ENCODE results near the gene CERKL. TPM values are rescaled to one million over a fixed set of nuclear protein-coding genes. Genes with fewer than 3 reads are reported as not detected.

The CERKL gene
- total RNA-seq, 1 donor from 2014 or later, result not detected

- Mint-ChIP-seq H3K9me3 (no peaks in the 10 kb centered on the region), H3K27ac (no peak overlapping the region), H3K4me1 (ENCODE audit: low read depth) (no peaks in the 10 kb centered on the region), H3K4me3 (no peak overlapping the region), H3K36me3 (ENCODE audit: low read depth) (no peaks in the 10 kb centered on the region), H3K27me3 (ENCODE audit: insufficient read depth) (peaks cover 19% of the 10 kb centered on the region)
- intact Hi-C loops (cut with micrococcal nuclease), result no loop called here
- no peak for DNase-seq (ENCODE audit: low spot score)
Measured at GRCh38 chr2:181639686-181640085, 17.2 kb downstream of the CERKL start.

- Mint-ChIP-seq H3K36me3 (ENCODE audit: low read depth) (no peaks in the 10 kb centered on the region), H3K4me3 (no peak overlapping the region)
- intact Hi-C loops (cut with micrococcal nuclease), result no loop called here
Measured at GRCh38 chr2:181632733-181633401, 24.0 kb downstream of the CERKL start.

GRCh38 chr2:181628590-181629585, 28.0 kb downstream of the CERKL start:
- DNase-seq (ENCODE audit: low spot score), result no peak
- no peak overlapping the region for H3K27ac Mint-ChIP-seq
- H3K36me3 Mint-ChIP-seq (ENCODE audit: low read depth), result no peaks in the 10 kb centered on the region
- H3K4me3 Mint-ChIP-seq, result no peak overlapping the region
- no peaks in the 10 kb centered on the region for H3K9me3 Mint-ChIP-seq
- H3K27me3 Mint-ChIP-seq (ENCODE audit: insufficient read depth), result peaks cover 30% of the 10 kb centered on the region
- intact Hi-C loops (cut with micrococcal nuclease), result no loop called here
- no peaks in the 10 kb centered on the region for H3K4me1 Mint-ChIP-seq (ENCODE audit: low read depth)

More at GRCh38 chr2:181632733-181633401, 24.0 kb downstream of the CERKL start:
- H3K4me1 Mint-ChIP-seq (ENCODE audit: low read depth), result no peaks in the 10 kb centered on the region
- DNase-seq (ENCODE audit: low spot score), result no peak
- H3K27ac Mint-ChIP-seq, result no peak overlapping the region
- H3K27me3 Mint-ChIP-seq (ENCODE audit: insufficient read depth), result peaks cover 26% of the 10 kb centered on the region
- no peaks in the 10 kb centered on the region for H3K9me3 Mint-ChIP-seq

DNA sequence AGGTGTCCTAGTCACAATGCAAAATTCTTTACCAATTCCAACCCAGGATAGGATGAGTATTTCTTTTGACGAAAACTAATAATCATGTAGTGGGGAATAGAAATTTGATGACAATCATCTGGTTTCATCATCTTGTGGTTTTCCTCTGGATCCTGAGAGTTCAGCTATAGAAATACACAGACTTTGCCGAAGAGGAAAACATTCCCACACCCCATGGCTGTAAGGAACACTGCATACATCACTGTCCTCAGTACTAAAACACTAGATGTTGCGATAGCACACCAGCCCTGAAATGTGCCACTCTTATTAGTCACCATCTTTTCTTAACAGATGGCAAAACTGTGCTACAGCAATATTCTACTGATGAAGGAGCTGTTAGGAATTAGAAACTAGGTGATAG, 29.4 kb downstream of the CERKL start:
- H3K4me1 Mint-ChIP-seq (ENCODE audit: low read depth), result no peaks in the 10 kb centered on the region
- H3K27ac Mint-ChIP-seq, result no peak overlapping the region
- no peaks in the 10 kb centered on the region for H3K9me3 Mint-ChIP-seq
- H3K27me3 Mint-ChIP-seq (ENCODE audit: insufficient read depth), result peaks cover 31% of the 10 kb centered on the region
- intact Hi-C loops (cut with micrococcal nuclease), result no loop called here
- DNase-seq (ENCODE audit: low spot score), result no peak
- H3K4me3 Mint-ChIP-seq, result no peak overlapping the region
- no peaks in the 10 kb centered on the region for H3K36me3 Mint-ChIP-seq (ENCODE audit: low read depth)

DNA sequence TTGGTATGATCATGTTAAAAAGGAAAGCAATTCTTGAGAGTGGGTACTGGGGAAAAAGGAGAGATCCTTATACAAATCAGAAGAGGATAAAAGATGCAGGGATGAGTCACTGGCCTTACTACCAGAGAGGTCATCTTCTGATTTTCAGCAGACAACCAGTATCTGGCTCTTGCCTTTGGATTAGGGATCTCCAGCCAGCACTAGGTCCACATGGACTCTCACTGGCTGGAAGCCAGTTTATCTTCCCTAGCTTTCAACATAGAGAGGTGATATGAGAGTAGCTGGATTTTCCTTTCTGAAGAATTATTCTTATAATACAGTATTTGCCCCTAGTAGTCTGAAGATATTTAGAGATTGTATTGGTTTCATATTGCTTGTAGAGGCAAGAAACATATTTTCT, 30.2 kb downstream of the CERKL start:
- Mint-ChIP-seq H3K9me3 (no peaks in the 10 kb centered on the region), H3K36me3 (ENCODE audit: low read depth) (no peaks in the 10 kb centered on the region), H3K4me3 (no peak overlapping the region), H3K27ac (no peak overlapping the region), H3K4me1 (ENCODE audit: low read depth) (no peaks in the 10 kb centered on the region), H3K27me3 (ENCODE audit: insufficient read depth) (peaks cover 34% of the 10 kb centered on the region)
- DNase-seq (ENCODE audit: low spot score), result no peak
- intact Hi-C loops (cut with micrococcal nuclease), result no loop called here

DNA sequence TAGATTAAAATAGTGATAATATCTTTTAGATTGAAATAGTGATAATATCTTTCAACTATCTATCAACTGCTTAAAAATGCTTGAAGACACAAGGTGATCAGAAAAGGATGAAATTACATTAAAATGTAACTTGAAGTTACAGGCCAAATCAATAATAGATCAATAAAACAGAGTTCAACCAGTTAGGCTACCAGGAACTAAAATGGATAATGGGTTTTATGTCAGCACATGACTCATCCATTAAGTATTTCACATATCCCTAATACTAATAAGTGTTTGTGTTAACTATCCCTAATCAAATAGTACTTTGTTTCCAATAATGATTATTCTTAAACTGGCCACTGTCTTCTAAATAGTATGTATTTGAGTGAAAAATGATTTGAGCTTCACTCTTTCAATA, 33.7 kb downstream of the CERKL start:
- Mint-ChIP-seq H3K4me3 (no peak overlapping the region), H3K36me3 (ENCODE audit: low read depth) (no peaks in the 10 kb centered on the region), H3K27ac (no peak overlapping the region), H3K9me3 (no peaks in the 10 kb centered on the region), H3K4me1 (ENCODE audit: low read depth) (no peaks in the 10 kb centered on the region), H3K27me3 (ENCODE audit: insufficient read depth) (peaks cover 25% of the 10 kb centered on the region)
- intact Hi-C loops (cut with micrococcal nuclease), result no loop called here
- DNase-seq (ENCODE audit: low spot score), result no peak

GRCh38 chr2:181621779-181622490, 35.0 kb downstream of the CERKL start:
- Mint-ChIP-seq H3K27ac (no peak overlapping the region), H3K9me3 (no peaks in the 10 kb centered on the region), H3K27me3 (ENCODE audit: insufficient read depth) (peaks cover 17% of the 10 kb centered on the region), H3K4me3 (no peak overlapping the region), H3K4me1 (ENCODE audit: low read depth) (no peaks in the 10 kb centered on the region), H3K36me3 (ENCODE audit: low read depth) (no peaks in the 10 kb centered on the region)
- no peak for DNase-seq (ENCODE audit: low spot score)
- intact Hi-C loops (cut with micrococcal nuclease), result no loop called here

GRCh38 chr2:181619516-181619915, 37.4 kb downstream of the CERKL start:
- Mint-ChIP-seq H3K4me3 (no peak overlapping the region), H3K36me3 (ENCODE audit: low read depth) (no peaks in the 10 kb centered on the region), H3K27ac (no peak overlapping the region), H3K9me3 (no peaks in the 10 kb centered on the region), H3K27me3 (ENCODE audit: insufficient read depth) (peaks cover 15% of the 10 kb centered on the region), H3K4me1 (ENCODE audit: low read depth) (no peaks in the 10 kb centered on the region)
- intact Hi-C loops (cut with micrococcal nuclease), result no loop called here
- DNase-seq (ENCODE audit: low spot score), result no peak

GRCh38 chr2:181616715-181617114, 40.2 kb downstream of the CERKL start:
- no peaks in the 10 kb centered on the region for H3K4me1 Mint-ChIP-seq (ENCODE audit: low read depth)
- H3K36me3 Mint-ChIP-seq (ENCODE audit: low read depth), result no peaks in the 10 kb centered on the region
- no peak overlapping the region for H3K4me3 Mint-ChIP-seq
- peaks cover 9% of the 10 kb centered on the region for H3K27me3 Mint-ChIP-seq (ENCODE audit: insufficient read depth)
- no peak overlapping the region for H3K27ac Mint-ChIP-seq
- intact Hi-C loops (cut with micrococcal nuclease), result no loop called here
- no peak for DNase-seq (ENCODE audit: low spot score)
- no peaks in the 10 kb centered on the region for H3K9me3 Mint-ChIP-seq

DNA sequence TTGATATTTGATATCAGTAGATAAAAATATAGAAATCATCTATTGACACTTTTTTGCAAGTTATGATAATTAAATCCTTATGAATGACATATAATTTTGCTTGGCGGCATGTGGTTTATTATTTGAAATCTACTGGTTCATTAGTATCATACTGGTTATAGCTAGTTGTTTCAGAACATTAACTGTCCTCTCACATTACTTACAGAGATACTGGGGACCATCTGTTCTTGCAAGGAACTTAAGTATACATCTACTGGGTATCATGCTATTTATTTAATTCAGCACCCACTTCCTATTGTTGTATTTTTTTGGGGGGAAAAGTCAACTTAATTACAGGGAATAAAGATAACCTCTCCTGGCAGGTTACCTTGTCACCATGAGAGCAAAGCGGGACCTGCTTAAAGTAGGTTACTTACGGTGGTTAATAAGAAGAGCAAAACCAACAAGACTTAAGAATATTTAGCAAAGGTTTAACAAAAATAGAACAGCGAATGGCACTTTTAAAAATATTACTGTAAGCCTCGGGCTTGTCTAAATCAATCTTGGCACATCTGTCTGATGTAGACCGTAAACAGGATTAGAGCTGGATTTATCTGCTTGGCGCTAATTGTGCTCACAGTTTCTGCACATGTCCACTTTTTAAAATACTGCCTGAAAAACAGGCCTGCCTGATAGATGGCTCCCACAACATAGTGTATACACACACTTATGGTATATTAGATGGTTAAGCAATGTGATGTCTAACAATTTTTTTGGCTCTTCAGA, 41.8 kb downstream of the CERKL start:
- intact Hi-C loops (cut with micrococcal nuclease), result no loop called here
- Mint-ChIP-seq H3K9me3 (no peaks in the 10 kb centered on the region), H3K36me3 (ENCODE audit: low read depth) (no peaks in the 10 kb centered on the region), H3K27me3 (ENCODE audit: insufficient read depth) (peaks cover 13% of the 10 kb centered on the region), H3K4me3 (no peak overlapping the region), H3K4me1 (ENCODE audit: low read depth) (no peaks in the 10 kb centered on the region), H3K27ac (no peak overlapping the region)
- DNase-seq (ENCODE audit: low spot score), result no peak

DNA sequence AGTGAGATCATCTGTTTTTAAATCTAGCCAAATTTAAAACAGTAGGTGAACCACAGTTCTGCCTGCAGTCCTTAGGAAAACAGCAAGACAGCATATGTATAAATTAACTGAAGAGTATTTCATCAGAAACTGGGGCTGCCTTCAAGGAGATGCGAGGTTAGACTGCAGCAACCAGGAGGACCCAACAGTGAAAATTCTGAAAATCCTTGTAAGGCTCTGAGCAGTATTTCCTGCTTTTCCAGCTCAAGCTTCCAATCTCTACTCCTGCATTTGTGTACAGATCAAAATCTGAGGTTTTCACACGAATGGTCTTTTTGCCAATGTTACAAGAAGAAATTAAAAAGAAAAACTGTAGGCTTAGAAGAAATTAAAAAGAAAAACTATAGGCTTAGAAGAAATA, 43.7 kb downstream of the CERKL start:
- Mint-ChIP-seq H3K27ac (no peak overlapping the region), H3K36me3 (ENCODE audit: low read depth) (no peaks in the 10 kb centered on the region), H3K4me1 (ENCODE audit: low read depth) (peaks cover 6% of the 10 kb centered on the region), H3K27me3 (ENCODE audit: insufficient read depth) (peaks cover 10% of the 10 kb centered on the region), H3K4me3 (no peak overlapping the region), H3K9me3 (no peaks in the 10 kb centered on the region)
- intact Hi-C loops (cut with micrococcal nuclease), result no loop called here
- no peak for DNase-seq (ENCODE audit: low spot score)
